Skeletal muscle cell (primary cell): Measurements from ENCODE around the gene AGPAT3.

Source experiments
- DNase-seq: peaks from one replicate; pipeline ENCODE4 v3.0.0-alpha.2; 2010; ENCODE audit warnings: low read depth
- H3K4me3 ChIP-seq: 2 replicates; pipeline ENCODE4 v1.5.1; 2011; ENCODE audit warnings: low read depth, mild to moderate bottlenecking, control low read depth, low read length, moderate library complexity

AGPAT3 gene

GRCh38 chr21:43961382-43961909 lies 96.4 kb downstream of the AGPAT3 start:
- no peak for DNase-seq
- no peak overlapping the region for H3K4me3 ChIP-seq

GRCh38 chr21:43965911-43966585 lies 101.0 kb downstream of the AGPAT3 start:
- no peak overlapping the region for H3K4me3 ChIP-seq
- no peak for DNase-seq

GRCh38 chr21:43966946-43967512 lies 102.0 kb downstream of the AGPAT3 start:
- no peak for DNase-seq
- H3K4me3 ChIP-seq = no peak overlapping the region

GRCh38 chr21:43967981-43968380 lies 103.0 kb downstream of the AGPAT3 start:
- H3K4me3 ChIP-seq = no peak overlapping the region
- DNase-seq = no peak

DNA sequence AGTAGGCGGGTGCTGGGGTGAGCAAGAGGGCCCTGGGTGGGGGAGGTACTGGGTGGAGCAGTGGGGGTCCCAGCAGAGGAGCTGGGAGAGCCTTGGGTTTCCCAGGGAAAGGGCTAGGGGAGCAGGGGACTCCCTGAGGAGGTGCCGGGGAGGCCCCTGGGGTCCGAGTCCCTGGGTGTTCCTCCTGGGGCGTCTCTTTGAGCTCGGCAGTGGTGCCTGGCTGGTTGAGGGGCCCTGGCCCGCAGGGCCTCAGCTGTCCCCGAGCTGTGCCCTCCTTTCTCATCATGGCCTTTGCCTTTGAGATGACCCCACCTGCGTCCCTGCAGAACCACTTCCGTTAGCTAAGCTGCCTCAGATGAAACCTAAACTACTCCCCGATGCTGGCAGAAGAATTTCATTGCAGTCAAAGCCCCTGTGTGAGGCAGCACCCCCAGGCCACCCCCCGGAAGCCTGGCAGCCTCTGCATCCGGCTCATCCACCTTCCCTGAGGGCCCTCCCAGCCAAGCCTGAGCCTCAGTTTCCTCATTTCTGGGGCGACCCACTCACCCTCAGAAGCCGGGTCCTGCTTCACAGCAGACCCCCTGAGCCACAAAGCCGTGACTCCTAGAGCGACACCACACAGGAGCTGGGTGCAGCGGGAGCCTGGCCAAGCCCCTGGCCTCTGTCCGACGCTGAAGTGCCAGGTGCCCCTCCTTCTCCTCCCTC lies 103.5 kb downstream of the AGPAT3 start:
- DNase-seq = no peak
- H3K4me3 ChIP-seq = no peak overlapping the region

DNA sequence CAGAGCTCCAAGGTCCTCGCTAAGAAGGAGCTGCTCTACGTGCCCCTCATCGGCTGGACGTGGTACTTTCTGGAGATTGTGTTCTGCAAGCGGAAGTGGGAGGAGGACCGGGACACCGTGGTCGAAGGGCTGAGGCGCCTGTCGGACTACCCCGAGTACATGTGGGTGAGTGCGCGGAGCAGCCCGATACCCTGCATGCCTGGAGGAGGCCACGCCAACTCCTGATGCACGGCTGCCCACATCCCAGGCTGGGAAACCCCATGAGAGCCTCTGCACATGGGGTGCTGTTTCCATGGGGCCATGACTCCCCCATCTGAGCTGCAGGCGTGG lies 104.1 kb downstream of the AGPAT3 start:
- DNase-seq = no peak
- no peak overlapping the region for H3K4me3 ChIP-seq

- H3K4me3 ChIP-seq = no peak overlapping the region
- DNase-seq = no peak
Measured at GRCh38 chr21:43970551-43970950, 105.5 kb downstream of the AGPAT3 start.

DNA sequence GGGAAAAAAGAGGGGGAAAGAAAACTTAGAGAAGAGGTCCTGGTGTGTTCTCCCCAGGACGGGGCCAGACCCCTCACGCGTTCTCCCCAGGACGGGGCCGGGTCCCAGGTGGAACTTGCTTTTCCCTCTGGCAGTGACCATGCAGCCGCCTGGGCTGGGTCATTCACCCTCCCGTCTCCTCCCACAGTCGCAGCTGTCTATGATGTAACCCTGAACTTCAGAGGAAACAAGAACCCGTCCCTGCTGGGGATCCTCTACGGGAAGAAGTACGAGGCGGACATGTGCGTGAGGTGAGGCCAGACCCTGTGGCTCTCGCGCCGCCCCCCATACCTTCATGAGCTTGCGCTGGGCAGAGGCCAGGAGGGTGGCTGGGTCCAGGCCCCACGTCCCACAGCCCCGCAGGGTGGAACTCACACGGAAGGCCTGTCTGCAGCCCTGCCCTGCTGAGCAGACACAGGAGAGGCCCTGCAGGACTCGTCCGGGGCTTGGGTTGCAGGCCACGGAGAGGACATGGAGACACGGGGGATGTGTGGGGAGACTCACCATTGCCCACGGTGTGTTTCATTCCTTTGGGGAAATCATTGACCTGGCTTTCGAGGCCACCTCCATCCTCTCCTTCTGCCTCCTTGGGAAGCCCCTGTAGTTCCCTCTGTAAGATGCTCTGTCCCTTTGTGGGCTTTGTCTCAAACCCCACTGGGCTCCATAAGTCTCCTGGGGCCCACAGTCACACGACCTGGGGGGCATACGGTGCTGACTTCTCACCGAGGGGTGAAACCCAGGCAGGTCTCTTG lies 106.4 kb downstream of the AGPAT3 start:
- DNase-seq = no peak
- H3K4me3 ChIP-seq = no peak overlapping the region

- H3K4me3 ChIP-seq = no peak overlapping the region
- no peak for DNase-seq
Measured at GRCh38 chr21:43971992-43972255, 106.9 kb downstream of the AGPAT3 start.

DNA sequence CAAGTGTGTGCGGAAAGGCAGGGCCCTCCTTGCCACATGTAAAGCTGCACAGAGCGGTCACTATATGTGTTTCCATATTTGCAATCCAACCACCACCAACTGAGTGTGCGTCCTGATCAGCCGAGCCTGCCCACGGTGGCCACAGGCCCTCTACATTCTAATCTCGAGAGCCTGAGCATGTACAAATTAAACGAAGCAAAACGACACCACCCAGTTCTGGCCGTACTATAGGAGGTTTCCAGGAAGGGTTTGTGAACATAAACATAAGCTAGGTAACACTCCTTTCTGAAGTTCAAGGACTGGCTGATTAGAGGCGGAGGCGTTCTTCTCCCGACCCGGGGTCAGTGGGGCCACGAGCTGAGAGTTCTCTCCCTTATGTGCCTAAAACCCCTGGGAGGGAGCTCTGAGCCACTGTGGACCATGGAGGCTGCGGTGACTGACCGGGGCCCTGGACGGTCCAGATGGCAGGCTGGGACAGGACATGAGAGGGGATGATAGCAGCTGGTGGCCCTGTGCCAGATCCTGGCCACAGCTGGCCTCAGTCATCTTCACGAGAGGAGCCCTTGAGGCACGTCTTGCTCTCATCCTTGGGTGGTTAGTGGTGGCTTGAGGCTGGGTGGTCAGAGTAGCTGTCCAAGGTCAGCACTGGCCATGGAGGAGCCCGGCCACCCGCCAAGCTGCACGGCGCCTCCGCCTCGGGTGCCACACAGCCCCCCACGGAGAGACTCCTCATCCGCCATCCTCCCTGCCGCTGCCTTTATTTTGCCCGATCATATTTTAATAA lies 108.0 kb downstream of the AGPAT3 start:
- no peak for DNase-seq
- H3K4me3 ChIP-seq = no peak overlapping the region

DNA sequence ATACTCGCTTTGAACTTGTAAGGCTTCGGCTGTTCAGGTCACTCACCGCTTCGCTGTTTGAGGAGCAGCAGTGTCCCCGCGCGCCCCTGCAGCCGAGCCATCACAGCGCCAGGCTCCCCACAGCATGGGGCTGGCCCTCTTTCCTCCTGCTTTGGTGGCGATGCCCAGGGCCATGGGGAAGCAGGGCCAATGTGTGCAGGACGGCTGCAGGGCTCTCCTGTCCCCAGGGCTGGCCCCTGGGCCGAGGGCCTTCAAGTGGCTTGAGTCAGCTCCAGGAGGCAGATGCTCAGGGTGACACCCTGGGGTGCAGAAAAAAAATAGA lies 108.6 kb downstream of the AGPAT3 start:
- H3K4me3 ChIP-seq = no peak overlapping the region
- DNase-seq = no peak

GRCh38 chr21:43974791-43975468 lies 109.9 kb downstream of the AGPAT3 start:
- no peak for DNase-seq

GRCh38 chr21:43975469-43976098 lies 110.6 kb downstream of the AGPAT3 start:
- no peak overlapping the region for H3K4me3 ChIP-seq
- DNase-seq = no peak

More at GRCh38 chr21:43974791-43975468, 109.9 kb downstream of the AGPAT3 start:
- no peak overlapping the region for H3K4me3 ChIP-seq

DNA sequence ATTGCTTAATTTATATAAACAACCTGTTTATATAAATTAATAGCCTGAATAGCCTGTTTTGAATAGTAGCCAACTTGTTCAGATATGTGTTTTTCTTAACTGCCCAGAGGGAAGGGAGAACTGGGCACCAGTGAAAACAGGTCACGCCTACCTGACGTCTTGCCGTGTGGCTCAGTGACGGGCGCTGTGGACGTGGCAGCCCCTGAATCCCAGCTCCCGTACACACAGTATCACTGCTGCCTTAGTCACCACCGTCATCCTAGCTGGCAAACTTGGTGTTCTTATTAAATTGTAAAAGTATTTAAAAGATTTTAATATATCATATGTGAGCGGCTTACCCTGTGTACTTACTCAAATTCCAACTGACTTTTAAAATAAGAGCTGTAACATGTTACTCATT lies 111.6 kb downstream of the AGPAT3 start:
- H3K4me3 ChIP-seq = no peak overlapping the region
- DNase-seq = no peak

DNA sequence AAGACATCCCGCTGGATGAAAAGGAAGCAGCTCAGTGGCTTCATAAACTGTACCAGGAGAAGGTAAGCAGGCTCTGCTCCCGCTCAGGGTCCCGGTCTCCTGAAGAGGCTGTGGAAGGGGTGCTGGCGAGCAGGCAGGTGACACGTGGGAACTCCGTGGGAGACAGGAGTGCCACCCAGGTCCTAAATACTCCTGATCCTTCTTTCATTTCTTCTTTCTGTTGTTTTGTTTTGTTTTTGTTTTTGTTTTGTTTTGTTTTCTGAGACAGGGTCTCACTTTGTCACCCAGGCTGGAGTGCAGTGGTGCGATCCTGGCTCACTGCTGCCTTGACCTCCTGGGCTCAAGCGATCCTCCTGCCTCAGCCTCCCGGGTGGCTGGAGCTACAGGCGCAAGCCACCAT lies 113.0 kb downstream of the AGPAT3 start:
- no peak overlapping the region for H3K4me3 ChIP-seq
- no peak for DNase-seq

GRCh38 chr21:43979654-43980053 lies 114.6 kb downstream of the AGPAT3 start:
- no peak overlapping the region for H3K4me3 ChIP-seq
- no peak for DNase-seq

DNA sequence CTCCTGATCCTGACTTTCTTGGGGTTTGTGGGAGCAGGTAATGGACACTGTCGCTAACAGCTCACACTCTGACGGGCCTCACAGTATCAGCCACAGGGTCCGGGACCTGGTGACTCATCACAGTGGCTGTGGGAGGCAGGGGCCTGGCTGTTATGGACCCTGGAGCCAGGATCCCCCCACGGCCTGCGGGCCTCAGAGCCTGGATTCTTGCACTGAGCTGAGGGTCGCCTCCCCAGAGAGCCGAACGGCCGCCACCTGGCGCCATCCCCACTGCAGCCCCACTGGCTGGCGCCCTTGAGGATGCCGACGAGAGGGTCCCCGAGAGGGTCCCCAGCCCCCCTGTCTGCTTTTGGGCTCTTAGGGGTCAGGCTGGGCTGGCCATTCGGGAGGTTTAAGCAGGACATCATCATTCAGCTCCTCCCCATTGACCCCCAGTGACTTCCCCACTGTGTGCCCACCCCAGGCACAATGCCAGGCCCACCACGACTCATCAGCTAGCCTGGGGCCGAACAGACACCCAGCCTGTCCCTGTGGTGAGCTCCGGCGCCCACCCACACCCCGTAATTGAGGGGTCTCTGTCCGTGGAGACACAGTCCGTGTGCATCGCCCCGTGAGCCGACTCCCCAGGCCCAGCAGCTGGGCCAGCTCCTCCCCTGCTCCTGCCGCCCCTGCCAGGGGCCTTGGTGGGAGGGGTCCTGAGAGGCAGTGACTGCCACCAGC lies 116.3 kb downstream of the AGPAT3 start:
- DNase-seq = no peak
- no peak overlapping the region for H3K4me3 ChIP-seq

- no peak overlapping the region for H3K4me3 ChIP-seq
- no peak for DNase-seq
Measured at GRCh38 chr21:43981871-43982210, 116.8 kb downstream of the AGPAT3 start.
